ENCODE results near the gene TEP1.

TEP1 gene

GRCh38 chr14:20333494-20333841, 79.8 kb downstream of the TEP1 start:
- DNase-seq = no peak

GRCh38 chr14:20332788-20333493, 80.4 kb downstream of the TEP1 start, which contains the start of gene CCNB1IP1:
Gene CCNB1IP1, minus strand, starts transcription at chr14:20333279. Its CDS starts 16,756 bp downstream, at chr14:20316523.
- DNase-seq = peak; percentile 52

- no peak for DNase-seq
Observed at GRCh38 chr14:20332431-20332787, 80.9 kb downstream of the TEP1 start.

- DNase-seq = no peak
Observed at GRCh38 chr14:20331053-20331613, 82.2 kb downstream of the TEP1 start.

- DNase-seq = no peak
Observed at GRCh38 chr14:20329355-20329754, 83.9 kb downstream of the TEP1 start.

- no peak for DNase-seq
Observed at GRCh38 chr14:20328705-20329104, 84.6 kb downstream of the TEP1 start.

GRCh38 chr14:20327005-20327869, 86.1 kb downstream of the TEP1 start:
- DNase-seq = no peak

- no peak for DNase-seq
Observed at GRCh38 chr14:20317720-20318119, 95.6 kb downstream of the TEP1 start.

All from activated CD4-positive, alpha-beta T cell treated with anti-CD3 and anti-CD28 coated beads for 48 hours (primary cell).